T1000 (cell line): ENCODE measurements around the gene CAPN6.

Experiments
- DNase-seq: peaks from one replicate; lab custom pipeline; 2025; ENCODE audit warnings: mixed read lengths; lab: John Stamatoyannopoulos, UW

CAPN6 gene

GRCh38 chrX:111270339-111270738, at the start of gene CAPN6:
CAPN6 (minus strand) TSS chrX:111270483; CDS start chrX:111263936, 6,547 bp downstream.
- no peak for DNase-seq

- no peak for DNase-seq
Measured at GRCh38 chrX:111319451-111319850, 49.2 kb upstream of the CAPN6 start.

GRCh38 chrX:111318901-111319300, 48.6 kb upstream of the CAPN6 start:
- DNase-seq, result no peak

- DNase-seq, result no peak
Measured at GRCh38 chrX:111309083-111309482, 38.8 kb upstream of the CAPN6 start.

GRCh38 chrX:111308039-111308438, 37.8 kb upstream of the CAPN6 start:
- no peak for DNase-seq

- no peak for DNase-seq
Measured at GRCh38 chrX:111302284-111302683, 32.0 kb upstream of the CAPN6 start.

- DNase-seq, result no peak
Measured at GRCh38 chrX:111288841-111289240, 18.6 kb upstream of the CAPN6 start.

GRCh38 chrX:111284631-111285293, 14.5 kb upstream of the CAPN6 start:
- DNase-seq, result no peak

GRCh38 chrX:111283446-111283845, 13.2 kb upstream of the CAPN6 start:
- DNase-seq, result no peak

GRCh38 chrX:111282991-111283390, 12.7 kb upstream of the CAPN6 start:
- DNase-seq, result no peak

- DNase-seq, result no peak
Measured at GRCh38 chrX:111282139-111282538, 11.9 kb upstream of the CAPN6 start.

- no peak for DNase-seq
Measured at GRCh38 chrX:111268506-111268905, 1.8 kb downstream of the CAPN6 start.

- no peak for DNase-seq
Measured at GRCh38 chrX:111265486-111265885, 4.8 kb downstream of the CAPN6 start.

GRCh38 chrX:111264385-111264784, 5.9 kb downstream of the CAPN6 start:
- DNase-seq, result no peak

- DNase-seq, result no peak
Measured at GRCh38 chrX:111262086-111262485, 8.2 kb downstream of the CAPN6 start.

GRCh38 chrX:111260451-111260850, 9.8 kb downstream of the CAPN6 start:
- no peak for DNase-seq

- DNase-seq, result no peak
Measured at GRCh38 chrX:111259559-111259958, 10.7 kb downstream of the CAPN6 start.

- no peak for DNase-seq
Measured at GRCh38 chrX:111257733-111258132, 12.6 kb downstream of the CAPN6 start.

- DNase-seq, result no peak
Measured at GRCh38 chrX:111254896-111255693, 15.2 kb downstream of the CAPN6 start.

- no peak for DNase-seq
Measured at GRCh38 chrX:111244235-111244750, 26.0 kb downstream of the CAPN6 start.

GRCh38 chrX:111216293-111216801, 53.9 kb downstream of the CAPN6 start:
- no peak for DNase-seq

GRCh38 chrX:111207851-111208250, 62.4 kb downstream of the CAPN6 start:
- DNase-seq, result no peak

GRCh38 chrX:111200327-111200726, 70.0 kb downstream of the CAPN6 start:
- DNase-seq, result no peak
